K562 (cell line): ENCODE results near the gene SRP72. TPM values are rescaled to one million over a fixed set of nuclear protein-coding genes. Genes with fewer than 3 reads are reported as not detected.

Source experiments
- ATAC-seq: fragments of 200-7000 bp; cut with Tn5 transposase; 3 replicates; pipeline ENCODE4 v1.9.1; 2020; ENCODE audit warnings: moderate library complexity
- BruUV-seq: library from RNA; stranded (reverse); fragments of 400-500 nt; replicated peaks from 2 replicates; lab custom pipeline; 2021; lab: Mats Ljungman, UMichigan
- CTCF ChIA-PET: fragments of 300-600 bp; formaldehyde crosslinking; extraction: SDS; loops from one replicate; lab custom pipeline; 2021; ENCODE audit warnings: low intra/inter-chr PET ratio; lab: Yijun Ruan, JAX
- POLR2A ChIA-PET: fragments of 300-600, 350-650 bp; sonication (Branson Sonifier 250); formaldehyde crosslinking; extraction: SDS; loops from one replicate; lab custom pipeline; 2021; ENCODE audit warnings: antibody characterized with exemption, inconsistent platforms; lab: Yijun Ruan, JAX
- DNase-seq, 4 experiments: peaks; one replicate each; pipeline versions ENCODE4 v3.0.0 to v3.0.0-alpha.2; 2011 to 2018; ENCODE audit warnings: low spot score in 3 of 4, mixed read lengths in 3 of 4; ENCODE audit errors: extremely low read depth in 1 of 4
- FAIRE-seq: peaks from 2 replicates; lab custom pipeline; 2011; peaks lifted over from hg19 to GRCh38; lab: Jason Lieb, UNC
- H2AFZ ChIP-seq: 2 replicates; pipeline ENCODE4 v1.6.0; 2011; ENCODE audit warnings: low read depth, low read length, control low read depth, inconsistent platforms
- H3K27ac ChIP-seq: fragments of 200-600 bp; 3 replicates; pipeline ENCODE4 v1.8.0; 2011; ENCODE audit warnings: low read depth, mild to moderate bottlenecking, control low read depth, inconsistent platforms, low read length, moderate library complexity, mixed read lengths; ENCODE audit errors: extremely low read depth
- H3K27me3 ChIP-seq, 2 experiments: fragments of 300-600 bp in 1 of 2; 2 replicates in 1 of 2; 3 replicates in 1 of 2; pipeline versions ENCODE4 v1.6.0 to v1.8.0; 2011; ENCODE audit warnings: inconsistent platforms in 2 of 2, low read length in 2 of 2, mild to moderate bottlenecking in 1 of 2, mixed read lengths in 1 of 2, moderate library complexity in 1 of 2; ENCODE audit not compliant: control insufficient read depth in 2 of 2, insufficient read depth in 2 of 2
- H3K36me3 ChIP-seq: fragments of 300-600 bp; 3 replicates; pipeline ENCODE4 v1.8.0; 2011; ENCODE audit warnings: mild to moderate bottlenecking, low read length, inconsistent platforms; ENCODE audit not compliant: control insufficient read depth, insufficient read depth
- H3K4me1 ChIP-seq, 2 experiments: fragments of 200-600 bp in 1 of 2; replicated peaks in 1 of 2; 2 replicates in 1 of 2; 3 replicates in 1 of 2; pipeline versions ENCODE4 v1.5.1 to v1.8.0; 2011; ENCODE audit warnings: inconsistent platforms in 2 of 2, low read length in 2 of 2, mild to moderate bottlenecking in 1 of 2, mixed read lengths in 1 of 2, moderate library complexity in 1 of 2; ENCODE audit not compliant: control insufficient read depth in 2 of 2, insufficient read depth in 2 of 2
- H3K4me2 ChIP-seq: 2 replicates; pipeline ENCODE4 v1.6.1; 2011; ENCODE audit warnings: low read length, control low read depth, inconsistent platforms, mixed read lengths; ENCODE audit not compliant: insufficient read depth
- H3K4me3 ChIP-seq: fragments of 200-600 bp; sonication (generic), shearing (Covaris generic); 2 replicates; pipeline ENCODE4 v1.5.1; 2016; ENCODE audit warnings: control low read depth, inconsistent platforms
- H3K79me2 ChIP-seq: fragments of 200-600 bp; 3 replicates; pipeline ENCODE4 v1.8.0; 2011; ENCODE audit warnings: low read length, inconsistent platforms; ENCODE audit not compliant: control insufficient read depth, insufficient read depth
- H3K9ac ChIP-seq, 2 experiments: 2 replicates each; pipeline versions ENCODE4 v1.6.0 to v1.6.1; 2011; ENCODE audit warnings: low read depth in 2 of 2, low read length in 2 of 2, control low read depth in 1 of 2, inconsistent platforms in 1 of 2, mild to moderate bottlenecking in 1 of 2, mixed read lengths in 1 of 2; ENCODE audit not compliant: insufficient read depth in 1 of 2
- H3K9me1 ChIP-seq: one replicate; pipeline ENCODE4 v1.6.0; 2011; ENCODE audit warnings: inconsistent platforms, mild to moderate bottlenecking, low read length, moderate library complexity; ENCODE audit not compliant: control insufficient read depth, insufficient read depth
- H3K9me3 ChIP-seq: replicated peaks from 2 replicates; pipeline ENCODE4 v1.5.1; 2011; ENCODE audit warnings: low read depth, low read length, inconsistent platforms; ENCODE audit not compliant: control insufficient read depth, insufficient read depth
- H4K20me1 ChIP-seq: replicated peaks from 2 replicates; pipeline ENCODE4 v1.6.1; 2011; ENCODE audit warnings: low read length, inconsistent platforms, mixed read lengths; ENCODE audit not compliant: control insufficient read depth, insufficient read depth
- CHCHD3 ChIP-seq: fragments of 250-450 bp; sonication (Bioruptor Pico); IDR thresholded peaks from 2 replicates; pipeline ENCODE4 v2.1.2; 2022; ENCODE audit warnings: mild to moderate bottlenecking
- COPS2 ChIP-seq: fragments of 450-650 bp; conservative IDR thresholded peaks from 2 replicates; pipeline ENCODE4 v1.6.1; 2016; ENCODE audit warnings: mild to moderate bottlenecking, moderate library complexity
- EP400 ChIP-seq: fragments of 450-650 bp; IDR thresholded peaks from 2 replicates; pipeline ENCODE4 v1.6.1; 2017; ENCODE audit warnings: antibody characterized with exemption, mild to moderate bottlenecking, moderate library complexity
- FOXA3 ChIP-seq, 2 experiments: fragments of 450-650 bp in 1 of 2; sonication (generic) in 1 of 2; formaldehyde crosslinking; IDR thresholded peaks in 1 of 2; conservative IDR thresholded peaks in 1 of 2; 2 replicates each; pipeline versions ENCODE4 v1.4.0 to v1.8.0; 2020 to 2022; ENCODE audit warnings: mild to moderate bottlenecking in 2 of 2, missing genetic modification reagents in 1 of 2
- HDAC3 ChIP-seq: fragments of 450-650 bp; IDR thresholded peaks from 2 replicates; pipeline ENCODE4 v1.6.1; 2018; ENCODE audit warnings: borderline replicate concordance, mild to moderate bottlenecking, moderate library complexity; ENCODE audit not compliant: partially characterized antibody
- MLX ChIP-seq, 2 experiments: fragments of 450-650 bp in 1 of 2; sonication (generic) in 1 of 2; formaldehyde crosslinking; conservative IDR thresholded peaks; 2 replicates each; pipeline versions ENCODE4 v1.4.0 to v1.8.1; 2020 to 2022; ENCODE audit warnings: mild to moderate bottlenecking in 1 of 2, missing genetic modification reagents in 1 of 2
- MTF1 ChIP-seq: fragments of 250-450 bp; sonication (Bioruptor Pico); IDR thresholded peaks from 2 replicates; pipeline ENCODE4 v1.9.0; 2021; ENCODE audit warnings: moderate library complexity, mild to moderate bottlenecking, inconsistent platforms, borderline replicate concordance
- NELFE ChIP-seq: IDR thresholded peaks from 2 replicates; pipeline ENCODE4 v1.6.1; 2011; ENCODE audit warnings: mild to moderate bottlenecking; ENCODE audit not compliant: insufficient read depth, insufficient read length
- RBFOX2 ChIP-seq: fragments of 200-400 bp; formaldehyde crosslinking; IDR thresholded peaks from 2 replicates; pipeline ENCODE4 v1.6.1; 2017; ENCODE audit warnings: low read depth, mild to moderate bottlenecking, low read length, moderate library complexity
- ZBTB7A ChIP-seq: IDR thresholded peaks from 2 replicates; pipeline ENCODE4 v1.6.1; 2011; ENCODE audit warnings: low read depth, mild to moderate bottlenecking, low read length, moderate library complexity, borderline replicate concordance; ENCODE audit not compliant: control insufficient read depth
- ZNF121 ChIP-seq: sonication (generic); formaldehyde crosslinking; conservative IDR thresholded peaks from 2 replicates; pipeline ENCODE4 v1.8.0; 2022; ENCODE audit warnings: missing genetic modification reagents
- ZNF134 ChIP-seq: fragments of 250-450 bp; sonication (Bioruptor Pico); conservative IDR thresholded peaks from 2 replicates; pipeline ENCODE4 v1.4.0; 2020
- ZNF384 ChIP-seq: IDR thresholded peaks from 2 replicates; pipeline ENCODE4 v1.6.1; 2012; ENCODE audit warnings: low read depth, low read length, improper control_type of control experiment
- ZSCAN32 ChIP-seq: fragments of 450-650 bp; formaldehyde crosslinking; IDR thresholded peaks from 2 replicates; pipeline ENCODE4 v1.4.0; 2020; ENCODE audit warnings: mild to moderate bottlenecking, moderate library complexity
- WGBS: fragments of 100-300 bp; shearing (Covaris generic); methylation state at CpG from one replicate; pipeline ENCODE4 v1.1.6; 2016; ENCODE audit warnings: low coverage, mixed read lengths; ENCODE audit not compliant: insufficient coverage; ENCODE audit errors: missing lambda C conversion rate; 5-methylcytosine and 5-hydroxymethylcytosine counted together
- in situ Hi-C: fragments of 300-500 bp; cut with MboI; formaldehyde crosslinking; loops from 4 replicates; pipeline ENCODE4 v1.15.0; 2018; ENCODE audit warnings: inconsistent platforms, mixed read lengths
- intact Hi-C: fragments of 100-400 bp; cut with micrococcal nuclease; formaldehyde crosslinking; loops from 2 replicates; pipeline ENCODE4 v1.14.2; 2022
- polyA plus RNA-seq, 8 experiments: library from polyadenylated mRNA; depleted of rRNA in 4 of 8; stranded (reverse) in 5 of 8; unstranded in 3 of 8; fragments of >200 nt; fragmentation: Nextera tagmentation in 2 of 8; fragmentation: Illumina TruSeq in 1 of 8; extraction: Ambion mirVana in 2 of 8; extraction: Trizol in 1 of 8; gene quantifications; 2 replicates each; pipeline versions ENCODE4 v1.2.1 to v1.2.3, GENCODE V29; 2011 to 2014; ENCODE audit warnings: inconsistent platforms in 1 of 8, missing spikeins in 1 of 8
- total RNA-seq, 7 experiments: library from RNA; depleted of rRNA in 6 of 7; stranded (reverse); fragments of >200 nt in 6 of 7; fragmentation: Illumina TruSeq in 2 of 7; extraction: Trizol in 2 of 7; gene quantifications; 2 replicates each; pipeline versions ENCODE4 v1.2.1 to v1.2.3, GENCODE V29; 2011 to 2021; ENCODE audit warnings: low replicate concordance in 1 of 7
- TF ChIP-seq, protein P1 (sequence below): fragments of 450-650 bp; formaldehyde crosslinking; IDR thresholded peaks from 2 replicates; pipeline ENCODE4 v1.4.0; 2020; ENCODE audit warnings: mild to moderate bottlenecking
- TF ChIP-seq, protein P2 (sequence below): fragments of 250-450 bp; sonication (Bioruptor Pico); IDR thresholded peaks from 2 replicates; pipeline ENCODE4 v1.4.0; 2020; ENCODE audit warnings: mild to moderate bottlenecking, moderate library complexity
- TF ChIP-seq, protein P3 (sequence below): sonication (generic); formaldehyde crosslinking; IDR thresholded peaks from 2 replicates; pipeline ENCODE4 v1.8.1; 2023; ENCODE audit warnings: mild to moderate bottlenecking, missing genetic modification reagents

SRP72 gene
- total and polyA plus RNA-seq, 9 of the 15 experiments (the other 6 are each of a cell fraction or from before 2014, with no cell fraction given), result 124 to 341 (median 202) TPM

GRCh38 chr4:56496241-56496640 is 28.8 kb downstream of the SRP72 start:
- Histone ChIP-seq H3K9ac (no peak overlapping the region), H3K4me2 (no peak overlapping the region), H3K27me3 (no peaks in the 10 kb centered on the region), H3K79me2 (no peaks in the 10 kb centered on the region), H3K36me3 (peaks cover 80% of the 10 kb centered on the region), H4K20me1 (no peaks in the 10 kb centered on the region), H3K4me3 (no peak overlapping the region), H3K9me1 (no peaks in the 10 kb centered on the region), H3K27ac (no peak overlapping the region), H3K4me1 (no peaks in the 10 kb centered on the region), H2AFZ (no peak overlapping the region), H3K9me3 (no peaks in the 10 kb centered on the region)
- intact Hi-C loops (no loop called here), in situ Hi-C loops (no loop called here)
- DNase-seq, result no peak
- POLR2A ChIA-PET, result interaction anchor here (1.6 kb wide), 1 partner anchor 15 kb away, joined by 4 read pairs; no protein-coding TSS in a partner anchor
- TF ChIP-seq ZNF121 (CRISPR knock-in tag) (no peak), HDAC3 (no peak), MLX (CRISPR knock-in tag; conservative IDR thresholded peaks at IDR 0.05) (no peak), NELFE (no peak), FOXA3 (CRISPR knock-in tag; conservative IDR thresholded peaks at IDR 0.05 in 1 of 2, IDR thresholded peaks at IDR 0.05 in 1 of 2) (no peak), ZBTB7A (no peak), ZNF384 (no peak), ZSCAN32 (CRISPR knock-in tag) (no peak), MTF1 (no peak), COPS2 (no peak), EP400 (no peak), ZNF134 (CRISPR knock-in tag) (no peak), CHCHD3 (CRISPR knock-in tag) (no peak), RBFOX2 (no peak)
- TF ChIP-seq, protein P1, sequence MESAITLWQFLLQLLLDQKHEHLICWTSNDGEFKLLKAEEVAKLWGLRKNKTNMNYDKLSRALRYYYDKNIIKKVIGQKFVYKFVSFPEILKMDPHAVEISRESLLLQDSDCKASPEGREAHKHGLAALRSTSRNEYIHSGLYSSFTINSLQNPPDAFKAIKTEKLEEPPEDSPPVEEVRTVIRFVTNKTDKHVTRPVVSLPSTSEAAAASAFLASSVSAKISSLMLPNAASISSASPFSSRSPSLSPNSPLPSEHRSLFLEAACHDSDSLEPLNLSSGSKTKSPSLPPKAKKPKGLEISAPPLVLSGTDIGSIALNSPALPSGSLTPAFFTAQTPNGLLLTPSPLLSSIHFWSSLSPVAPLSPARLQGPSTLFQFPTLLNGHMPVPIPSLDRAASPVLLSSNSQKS (CRISPR knock-in tag), result no peak
- TF ChIP-seq, protein P2, sequence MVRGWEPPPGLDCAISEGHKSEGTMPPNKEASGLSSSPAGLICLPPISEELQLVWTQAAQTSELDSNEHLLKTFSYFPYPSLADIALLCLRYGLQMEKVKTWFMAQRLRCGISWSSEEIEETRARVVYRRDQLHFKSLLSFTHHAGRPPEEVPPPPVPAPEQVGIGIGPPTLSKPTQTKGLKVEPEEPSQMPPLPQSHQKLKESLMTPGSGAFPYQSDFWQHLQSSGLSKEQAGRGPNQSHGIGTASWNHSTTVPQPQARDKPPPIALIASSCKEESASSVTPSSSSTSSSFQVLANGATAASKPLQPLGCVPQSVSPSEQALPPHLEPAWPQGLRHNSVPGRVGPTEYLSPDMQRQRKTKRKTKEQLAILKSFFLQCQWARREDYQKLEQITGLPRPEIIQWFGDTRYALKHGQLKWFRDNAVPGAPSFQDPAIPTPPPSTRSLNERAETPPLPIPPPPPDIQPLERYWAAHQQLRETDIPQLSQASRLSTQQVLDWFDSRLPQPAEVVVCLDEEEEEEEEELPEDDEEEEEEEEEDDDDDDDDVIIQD (CRISPR knock-in tag), result no peak
- TF ChIP-seq, protein P3, sequence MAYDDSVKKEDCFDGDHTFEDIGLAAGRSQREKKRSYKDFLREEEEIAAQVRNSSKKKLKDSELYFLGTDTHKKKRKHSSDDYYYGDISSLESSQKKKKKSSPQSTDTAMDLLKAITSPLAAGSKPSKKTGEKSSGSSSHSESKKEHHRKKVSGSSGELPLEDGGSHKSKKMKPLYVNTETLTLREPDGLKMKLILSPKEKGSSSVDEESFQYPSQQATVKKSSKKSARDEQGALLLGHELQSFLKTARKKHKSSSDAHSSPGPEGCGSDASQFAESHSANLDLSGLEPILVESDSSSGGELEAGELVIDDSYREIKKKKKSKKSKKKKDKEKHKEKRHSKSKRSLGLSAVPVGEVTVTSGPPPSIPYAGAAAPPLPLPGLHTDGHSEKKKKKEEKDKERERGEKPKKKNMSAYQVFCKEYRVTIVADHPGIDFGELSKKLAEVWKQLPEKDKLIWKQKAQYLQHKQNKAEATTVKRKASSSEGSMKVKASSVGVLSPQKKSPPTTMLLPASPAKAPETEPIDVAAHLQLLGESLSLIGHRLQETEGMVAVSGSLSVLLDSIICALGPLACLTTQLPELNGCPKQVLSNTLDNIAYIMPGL (CRISPR knock-in tag), result no peak
- ATAC-seq, result no peak
- CTCF ChIA-PET, result no interaction called here
- FAIRE-seq, result no peak
- 100% methylated on average over 1 of the region's 1 CpG for WGBS
- BruUV-seq, result no TSS peak
